Ishikawa (cell line): ENCODE data around the gene RNF157.

Experiments
- CEBPB ChIP-seq: IDR thresholded peaks from 2 replicates; pipeline ENCODE4 v1.6.1; 2012
- CREB1 ChIP-seq: IDR thresholded peaks from 2 replicates; pipeline ENCODE4 v1.6.1; 2012; ENCODE audit warnings: low read depth
- EGR1 ChIP-seq: IDR thresholded peaks from 2 replicates; pipeline ENCODE4 v1.6.1; 2012
- EP300 ChIP-seq: IDR thresholded peaks from 2 replicates; pipeline ENCODE4 v1.6.1; 2012; ENCODE audit warnings: borderline replicate concordance
- FOXM1 ChIP-seq: IDR thresholded peaks from 2 replicates; pipeline ENCODE4 v1.6.1; 2012; ENCODE audit warnings: low read depth, borderline replicate concordance
- MAX ChIP-seq: IDR thresholded peaks from 2 replicates; pipeline ENCODE4 v1.6.1; 2012
- NFIC ChIP-seq: IDR thresholded peaks from 2 replicates; pipeline ENCODE4 v1.6.1; 2012
- RAD21 ChIP-seq: IDR thresholded peaks from 2 replicates; pipeline ENCODE4 v1.6.1; 2012; ENCODE audit warnings: low read depth
- REST ChIP-seq: IDR thresholded peaks from 2 replicates; pipeline ENCODE4 v1.6.1; 2012; ENCODE audit warnings: low read depth, mild to moderate bottlenecking
- TAF1 ChIP-seq: IDR thresholded peaks from 2 replicates; pipeline ENCODE4 v1.6.1; 2012; ENCODE audit warnings: low read depth, mild to moderate bottlenecking
- TCF12 ChIP-seq: IDR thresholded peaks from 2 replicates; pipeline ENCODE4 v1.6.1; 2012; ENCODE audit warnings: low read depth
- TEAD4 ChIP-seq: IDR thresholded peaks from 2 replicates; pipeline ENCODE4 v1.6.1; 2012
- USF1 ChIP-seq: IDR thresholded peaks from 2 replicates; pipeline ENCODE4 v1.6.1; 2012
- YY1 ChIP-seq: IDR thresholded peaks from 2 replicates; pipeline ENCODE4 v1.6.1; 2012; ENCODE audit warnings: low read depth
- ZBTB7A ChIP-seq: IDR thresholded peaks from 2 replicates; pipeline ENCODE4 v1.6.1; 2012; ENCODE audit warnings: low read depth

The RNF157 gene

GRCh38 chr17:76137351-76138233 is 102.7 kb downstream of the RNF157 start:
- TF ChIP-seq ZBTB7A, result peak; percentile 34; the same call in 1 of the 2 replicates
- TF ChIP-seq FOXM1, result no peak

GRCh38 chr17:76137001-76137350 is 103.3 kb downstream of the RNF157 start:
- TF ChIP-seq CEBPB, result no peak

GRCh38 chr17:76136276-76137000 is 103.9 kb downstream of the RNF157 start:
- no peak for TF ChIP-seq MAX
- TF ChIP-seq ZBTB7A, result no peak
- no peak for TF ChIP-seq FOXM1
- no peak for TF ChIP-seq CREB1
- no peak for TF ChIP-seq RAD21
- no peak for TF ChIP-seq EGR1
- no peak for TF ChIP-seq TCF12
- TF ChIP-seq EP300, result no peak
- no peak for TF ChIP-seq NFIC
- no peak for TF ChIP-seq TAF1
- TF ChIP-seq USF1, result no peak
- TF ChIP-seq REST, result no peak
- no peak for TF ChIP-seq CEBPB
- TF ChIP-seq TEAD4, result no peak
- no peak for TF ChIP-seq YY1

- TF ChIP-seq YY1 (no peak), EP300 (no peak), NFIC (no peak), TAF1 (no peak), FOXM1 (no peak), REST (no peak), TCF12 (no peak), CEBPB (no peak), EGR1 (no peak), RAD21 (no peak), ZBTB7A (no peak), MAX (no peak), USF1 (no peak)
Measured at GRCh38 chr17:76135810-76136188, 104.5 kb downstream of the RNF157 start.

GRCh38 chr17:76134911-76135809 is 105.1 kb downstream of the RNF157 start:
- TF ChIP-seq TCF12 (no peak), NFIC (peak; percentile 73), TEAD4 (peak; percentile 42; the same call in 1 of the 2 replicates), CEBPB (no peak), MAX (no peak), TAF1 (no peak)
